Uterus (tissue), 4 donors: ENCODE data around the gene ANKFN1. TPM values are rescaled to one million over a fixed set of nuclear protein-coding genes. Genes with fewer than 3 reads are reported as not detected.

Experiments used
- DNase-seq, 2 donors: peaks; one replicate each; pipeline ENCODE4 v3.0.0-alpha.2; 2019 to 2020
- H3K27ac ChIP-seq, 2 donors: fragments of 200-600 bp; sonication (generic); 1 replicate in 1 of 2; 2 replicates in 1 of 2; pipeline ENCODE4 v1.5.1; 2016 to 2018
- H3K27me3 ChIP-seq, 2 donors: fragments of 200-600 bp; sonication (generic); one replicate each; pipeline ENCODE4 v1.5.1; 2018 to 2019; ENCODE audit warnings: control low read depth in 1 of 2
- H3K36me3 ChIP-seq, 2 donors: fragments of 200-600 bp; sonication (generic); one replicate each; pipeline ENCODE4 v1.5.1; 2019; ENCODE audit warnings: control low read depth in 1 of 2
- H3K4me1 ChIP-seq, 2 donors: fragments of 200-600 bp; sonication (generic); one replicate each; pipeline ENCODE4 v1.5.1; 2018 to 2019; ENCODE audit warnings: control low read depth in 1 of 2
- H3K4me3 ChIP-seq, 2 donors: fragments of 200-600 bp; sonication (generic); 1 replicate in 1 of 2; 2 replicates in 1 of 2; pipeline ENCODE4 v1.5.1; 2018 to 2019; ENCODE audit warnings: mild to moderate bottlenecking in 1 of 2
- H3K9me3 ChIP-seq, 2 donors: fragments of 200-600 bp; sonication (generic); one replicate each; pipeline ENCODE4 v1.5.1; 2019; ENCODE audit warnings: control low read depth in 1 of 2
- CTCF ChIP-seq, 4 experiments: fragments of 200-600 bp in 2 of 4; fragments of 450-650 bp in 2 of 4; sonication (generic) in 2 of 4; IDR thresholded peaks; one replicate each; pipeline ENCODE4 v1.5.1; 2016 to 2019; ENCODE audit warnings: antibody characterized with exemption in 4 of 4, mild to moderate bottlenecking in 2 of 4, moderate library complexity in 1 of 4
- POLR2A ChIP-seq, 2 donors: fragments of 450-650 bp; IDR thresholded peaks; one replicate each; pipeline ENCODE4 v1.6.1; 2016; ENCODE audit warnings: antibody characterized with exemption in 2 of 2, mild to moderate bottlenecking in 1 of 2, moderate library complexity in 1 of 2
- intact Hi-C: fragments of 100-400 bp; cut with DNase I; formaldehyde crosslinking; loops from one replicate; pipeline ENCODE4 v1.15.1; 2023; ENCODE audit warnings: low total_unique reads
- total RNA-seq, 4 donors: library from RNA; depleted of rRNA in 3 of 4; stranded (reverse); fragments of >200 nt in 3 of 4; gene quantifications; one replicate each; pipeline versions ENCODE4 v1.1.0 to v1.2.4, GENCODE V29; 2014 to 2023
- donor health status: DM: yes; HTN: yes; CAD: no.

The ANKFN1 gene
- total RNA-seq, 4 donors from 2014 or later, result 0.27 to 2.6 TPM; not detected in 2

- DNase-seq, result no peak
- Histone ChIP-seq H3K27me3 (no peaks in the 10 kb centered on the region), H3K4me1 (no peaks in the 10 kb centered on the region), H3K27ac (no peak overlapping the region), H3K4me3 (no peak overlapping the region), H3K36me3 (no peaks in the 10 kb centered on the region), H3K9me3 (no peaks in the 10 kb centered on the region)
- intact Hi-C loops, result no loop called here
- TF ChIP-seq CTCF (IDR thresholded peaks at IDR 0.05) (no peak), POLR2A (IDR thresholded peaks at IDR 0.05) (no peak)
Measured at GRCh38 chr17:56497132-56497531, 343.9 kb downstream of the ANKFN1 start.

GRCh38 chr17:56499799-56500388, 346.6 kb downstream of the ANKFN1 start:
- H3K9me3 ChIP-seq, result no peaks in the 10 kb centered on the region
- H3K27ac ChIP-seq, result no peak overlapping the region
- no peaks in the 10 kb centered on the region for H3K36me3 ChIP-seq
- TF ChIP-seq POLR2A (IDR thresholded peaks at IDR 0.05) (no peak), CTCF (IDR thresholded peaks at IDR 0.05) (no peak)
- intact Hi-C loops, result no loop called here
- no peak for DNase-seq
- no peaks in the 10 kb centered on the region for H3K4me1 ChIP-seq
- no peaks in the 10 kb centered on the region for H3K27me3 ChIP-seq
- H3K4me3 ChIP-seq, result no peak overlapping the region

GRCh38 chr17:56502120-56502654, 348.9 kb downstream of the ANKFN1 start:
- Histone ChIP-seq H3K27me3 (no peaks in the 10 kb centered on the region), H3K4me1 (no peaks in the 10 kb centered on the region), H3K4me3 (no peak overlapping the region), H3K27ac (no peak overlapping the region), H3K36me3 (no peaks in the 10 kb centered on the region), H3K9me3 (no peaks in the 10 kb centered on the region)
- DNase-seq, result no peak
- intact Hi-C loops, result no loop called here
- TF ChIP-seq POLR2A (IDR thresholded peaks at IDR 0.05) (no peak), CTCF (IDR thresholded peaks at IDR 0.05) (no peak)

- no peaks in the 10 kb centered on the region for H3K4me1 ChIP-seq
- no peak overlapping the region for H3K27ac ChIP-seq
- H3K9me3 ChIP-seq, result no peaks in the 10 kb centered on the region
- H3K36me3 ChIP-seq, result no peaks in the 10 kb centered on the region
- no peaks in the 10 kb centered on the region for H3K27me3 ChIP-seq
- no peak for TF ChIP-seq CTCF (IDR thresholded peaks at IDR 0.05)
- no peak for TF ChIP-seq POLR2A (IDR thresholded peaks at IDR 0.05)
- no peak for DNase-seq
- H3K4me3 ChIP-seq, result no peak overlapping the region
- intact Hi-C loops, result no loop called here
Measured at GRCh38 chr17:56505154-56505756, 352.0 kb downstream of the ANKFN1 start.

- no peaks in the 10 kb centered on the region for H3K4me1 ChIP-seq
- TF ChIP-seq CTCF (IDR thresholded peaks at IDR 0.05) (no peak), POLR2A (IDR thresholded peaks at IDR 0.05) (no peak)
- H3K9me3 ChIP-seq, result no peaks in the 10 kb centered on the region
- no peak for DNase-seq
- intact Hi-C loops, result no loop called here
- no peak overlapping the region for H3K27ac ChIP-seq
- no peaks in the 10 kb centered on the region for H3K36me3 ChIP-seq
- no peaks in the 10 kb centered on the region for H3K27me3 ChIP-seq
- H3K4me3 ChIP-seq, result no peak overlapping the region
Measured at GRCh38 chr17:56506349-56506748, 353.1 kb downstream of the ANKFN1 start.
